Transverse colon (tissue), 4 donors: ENCODE data around the gene ZMIZ1.

ENCODE experiments used
- CTCF ChIP-seq, 5 experiments: fragments of 200-600 bp in 3 of 5; fragments of 450-650 bp in 2 of 5; sonication (generic) in 3 of 5; IDR thresholded peaks; 1 replicate in 2 of 5; 2 replicates in 3 of 5; pipeline ENCODE4 v1.5.1; 2016 to 2017; ENCODE audit warnings: antibody characterized with exemption in 5 of 5, inconsistent platforms in 3 of 5, mild to moderate bottlenecking in 2 of 5, moderate library complexity in 1 of 5
- EP300 ChIP-seq: sonication (generic); formaldehyde crosslinking; IDR thresholded peaks from one replicate; pipeline ENCODE4 v1.6.1; 2017; ENCODE audit warnings: antibody characterized with exemption, low read depth
- POLR2A ChIP-seq: fragments of 450-650 bp; IDR thresholded peaks from one replicate; pipeline ENCODE4 v1.6.1; 2016; ENCODE audit warnings: antibody characterized with exemption, mild to moderate bottlenecking, moderate library complexity
- POLR2AphosphoS5 ChIP-seq, 3 donors: sonication (generic); formaldehyde crosslinking; IDR thresholded peaks; one replicate each; pipeline ENCODE4 v1.6.1; 2016; ENCODE audit warnings: antibody characterized with exemption in 3 of 3

GRCh38 chr10:79232864-79233263 lies 164.1 kb downstream of the ZMIZ1 start:
- no peak for TF ChIP-seq CTCF (IDR thresholded peaks at IDR 0.05)
- no peak for TF ChIP-seq POLR2A
- TF ChIP-seq POLR2AphosphoS5 (IDR thresholded peaks at IDR 0.05) = no peak
- no peak for TF ChIP-seq EP300
